Pancreas (tissue), 10 donors: ENCODE data around the gene RINT1. TPM values are rescaled to one million over a fixed set of nuclear protein-coding genes. Genes with fewer than 3 reads are reported as not detected.

Source experiments
- ATAC-seq, 4 donors: fragments of 200-7000 bp; cut with Tn5 transposase; one replicate each; pipeline versions ENCODE4 v1.8.0 to v1.9.1; 2020; ENCODE audit warnings: mild to moderate bottlenecking in 4 of 4, moderate library complexity in 4 of 4
- DNase-seq, 6 donors: peaks; one replicate each; pipeline ENCODE4 v3.0.0-alpha.2; 2020
- FAIRE-seq: peaks from 2 replicates; lab custom pipeline; 2012; peaks lifted over from hg19 to GRCh38; lab: Jason Lieb, UNC
- H3K27ac ChIP-seq, 4 donors: fragments of 200-600 bp; sonication (generic); 1 replicate in 3 of 4; 2 replicates in 1 of 4; pipeline versions ENCODE4 v1.5.0 to v1.8.0; 2020
- H3K27me3 ChIP-seq, 4 donors: fragments of 200-600 bp; one replicate each; pipeline ENCODE4 v1.8.0; 2021
- H3K36me3 ChIP-seq, 3 donors: fragments of 200-600 bp; sonication (generic) in 1 of 3; one replicate each; pipeline versions ENCODE4 v1.5.0 to v1.8.0; 2020 to 2021
- H3K4me1 ChIP-seq, 3 donors: fragments of 200-600 bp; one replicate each; pipeline ENCODE4 v1.8.0; 2021
- H3K4me3 ChIP-seq, 4 donors: fragments of 200-600 bp; sonication (generic) in 2 of 4; one replicate each; pipeline versions ENCODE4 v1.5.0 to v1.8.0; 2020 to 2021
- H3K9me3 ChIP-seq, 4 donors: fragments of 200-600 bp; one replicate each; pipeline ENCODE4 v1.8.0; 2021
- CTCF ChIP-seq, 4 donors: fragments of 200-600 bp; sonication (generic) in 3 of 4; IDR thresholded peaks; one replicate each; pipeline versions ENCODE4 v1.5.0 to v1.8.0; 2021; ENCODE audit warnings: antibody characterized with exemption in 4 of 4
- WGBS, 2 donors: extraction: QIAGEN DNeasy Blood & Tissue Kit; methylation state at CpG; one replicate each; pipeline ENCODE4 v1.1.7; 2013; 5-methylcytosine and 5-hydroxymethylcytosine counted together
- intact Hi-C, 3 donors: fragments of 100-400 bp; cut with DNase I; formaldehyde crosslinking; loops; one replicate each; pipeline versions ENCODE4 v1.11.1 to v1.14.2; 2022
- polyA plus RNA-seq, 2 donors: library from polyadenylated mRNA; stranded (reverse); fragments of 200-250 nt; gene quantifications; one replicate each; pipeline ENCODE4 v1.2.3, GENCODE V29; 2013
- total RNA-seq, 6 donors: library from RNA; stranded (reverse); fragmentation: NEBNext Ultra II Directional in 4 of 6; extraction: Animal tissue kit (Norgen Biotek cat#: 25700) in 4 of 6; gene quantifications; one replicate each; pipeline versions ENCODE4 v1.2.1 to v1.2.4, GENCODE V29; 2021 to 2023
- donor health status: healthy with polysubstance abuse.
- donor health status: DM: no; HTN: no; CAD: no; lungs with moderate emphysema.
- donor health status: DM: no; HTN: no; CAD: no.
- donor health status: control.
- donor health status: control.
- donor health status: Bipolar disorder and iron deficiency.
- donor health status: DM: yes; HTN: yes; CAD: no.
- donor health status: DM: no; HTN: no; CAD: no.
- donor health status: DM: no; HTN: no; CAD: no.
- donor health status: DM: yes; HTN: yes; CAD: no.

RINT1 gene
- total and polyA plus RNA-seq, 8 donors: 9.1 to 15.4 (median 13.0) TPM

- WGBS, 2 donors: 97 to 100% methylated on average over 3 of the region's 3 CpGs
- intact Hi-C loops: no loop called here
- no peak for FAIRE-seq
- Histone ChIP-seq H3K27ac (no peak overlapping the region), H3K4me1 (no peaks in the 10 kb centered on the region), H3K4me3 (no peak overlapping the region), H3K9me3 (no peaks in the 10 kb centered on the region), H3K27me3 (no peaks in the 10 kb centered on the region), H3K36me3 (peaks cover 0 to 44% (median 20%) of the 10 kb centered on the region in 3 donors)
- no peak for TF ChIP-seq CTCF (IDR thresholded peaks at IDR 0.05)
- no peak for DNase-seq
- ATAC-seq: no peak
Measured at GRCh38 chr7:105567821-105568220, 35.8 kb downstream of the RINT1 start.

DNA sequence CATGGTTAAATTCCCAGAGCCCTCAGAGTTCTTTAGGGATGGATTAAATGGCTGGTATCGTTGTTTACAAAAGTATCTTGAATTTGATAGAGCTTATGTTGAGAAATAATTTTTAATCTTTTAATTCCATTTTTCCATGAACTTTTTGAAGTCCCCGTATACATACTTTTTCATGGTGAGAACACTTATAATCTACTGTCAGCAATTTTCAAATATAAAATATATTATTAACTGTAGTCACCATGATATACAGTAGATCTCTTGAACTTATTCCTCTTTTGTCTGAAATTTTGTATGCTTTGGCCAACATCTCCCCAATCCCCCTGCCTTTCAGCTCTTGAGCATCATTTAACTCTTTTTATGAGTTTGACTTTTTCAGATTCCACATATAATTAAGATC, 39.9 kb downstream of the RINT1 start:
- ATAC-seq: no peak
- H3K27me3 ChIP-seq: no peaks in the 10 kb centered on the region
- no peak overlapping the region for H3K4me3 ChIP-seq
- no peaks in the 10 kb centered on the region for H3K4me1 ChIP-seq
- H3K36me3 ChIP-seq: peaks cover 0 to 19% (median 0%) of the 10 kb centered on the region in 3 donors
- H3K9me3 ChIP-seq: no peaks in the 10 kb centered on the region
- intact Hi-C loops: no loop called here
- WGBS, 2 donors: 81 to 88% methylated on average over 2 of the region's 2 CpGs
- H3K27ac ChIP-seq: no peak overlapping the region
- no peak for TF ChIP-seq CTCF (IDR thresholded peaks at IDR 0.05)
- no peak for DNase-seq
- no peak for FAIRE-seq

GRCh38 chr7:105577251-105577650, 45.2 kb downstream of the RINT1 start:
- no peak for TF ChIP-seq CTCF (IDR thresholded peaks at IDR 0.05)
- intact Hi-C loops: no loop called here
- ATAC-seq (no peak), DNase-seq (no peak), FAIRE-seq (no peak)
- H3K9me3 ChIP-seq: no peaks in the 10 kb centered on the region
- no peaks in the 10 kb centered on the region for H3K4me1 ChIP-seq
- H3K27me3 ChIP-seq: no peaks in the 10 kb centered on the region
- no peaks in the 10 kb centered on the region for H3K36me3 ChIP-seq
- no peak overlapping the region for H3K27ac ChIP-seq
- no peak overlapping the region for H3K4me3 ChIP-seq
- WGBS, 2 donors: 74 to 90% methylated on average over 1 of the region's 1 CpG

GRCh38 chr7:105578496-105578895, 46.5 kb downstream of the RINT1 start:
- ATAC-seq (no peak), DNase-seq (no peak), FAIRE-seq (no peak)
- Histone ChIP-seq H3K36me3 (no peaks in the 10 kb centered on the region), H3K4me3 (no peak overlapping the region), H3K27me3 (no peaks in the 10 kb centered on the region), H3K27ac (no peak overlapping the region), H3K4me1 (no peaks in the 10 kb centered on the region), H3K9me3 (no peaks in the 10 kb centered on the region)
- no peak for TF ChIP-seq CTCF (IDR thresholded peaks at IDR 0.05)
- intact Hi-C loops: no loop called here

- 88 to 91% methylated on average over 22 of the region's 22 CpGs for WGBS, 2 donors
- H3K27ac ChIP-seq: no peak overlapping the region
- no peak for DNase-seq
- FAIRE-seq: no peak
- no peaks in the 10 kb centered on the region for H3K36me3 ChIP-seq
- no peaks in the 10 kb centered on the region for H3K9me3 ChIP-seq
- no peak overlapping the region for H3K4me3 ChIP-seq
- ATAC-seq: no peak
- H3K27me3 ChIP-seq: no peaks in the 10 kb centered on the region
- intact Hi-C loops: no loop called here
- TF ChIP-seq CTCF (IDR thresholded peaks at IDR 0.05): no peak
- H3K4me1 ChIP-seq: no peaks in the 10 kb centered on the region
Measured at GRCh38 chr7:105580022-105580740, 48.2 kb downstream of the RINT1 start.
